Muscle of leg (tissue), 11 donors: ENCODE results near the gene IGF2BP3. TPM values are rescaled to one million over a fixed set of nuclear protein-coding genes. Genes with fewer than 3 reads are reported as not detected.

Experiments used
- DNase-seq: peaks from one replicate; pipeline ENCODE4 v3.0.0; 2013
- H3K27ac ChIP-seq: one replicate; pipeline ENCODE4 v1.5.1; 2013; ENCODE audit warnings: mild to moderate bottlenecking, low read length, control low read depth
- H3K27me3 ChIP-seq: one replicate; pipeline ENCODE4 v1.6.1; 2013; ENCODE audit warnings: low read length; ENCODE audit not compliant: control insufficient read depth, insufficient read depth
- H3K36me3 ChIP-seq: one replicate; pipeline ENCODE4 v1.6.1; 2013; ENCODE audit warnings: low read length; ENCODE audit not compliant: control insufficient read depth, insufficient read depth
- H3K4me1 ChIP-seq: one replicate; pipeline ENCODE4 v1.6.1; 2013; ENCODE audit warnings: low read length; ENCODE audit not compliant: control insufficient read depth, insufficient read depth
- H3K4me3 ChIP-seq: one replicate; pipeline ENCODE4 v1.5.1; 2013; ENCODE audit warnings: low read length, control low read depth
- H3K9me3 ChIP-seq: replicated peaks from 2 replicates; pipeline ENCODE4 v1.6.1; 2013; ENCODE audit warnings: low read depth, low read length; ENCODE audit not compliant: control insufficient read depth
- WGBS: methylation state at CpG from one replicate; pipeline ENCODE4 v1.1.5; 2013; ENCODE audit warnings: missing lambda C conversion rate; ENCODE audit not compliant: insufficient coverage; 5-methylcytosine and 5-hydroxymethylcytosine counted together
- polyA plus RNA-seq, 8 donors: library from polyadenylated mRNA; unstranded; fragments of 120-200 nt; gene quantifications; one replicate each; pipeline versions ENCODE4 v1.2.1 to v1.2.3, GENCODE V29; 2013; ENCODE audit warnings: inconsistent platforms in 1 of 8, low replicate concordance in 1 of 8; ENCODE audit not compliant: insufficient read length in 8 of 8, insufficient read depth in 1 of 8
- total RNA-seq: library from RNA; stranded (reverse); fragments of 120-200 nt; gene quantifications from one replicate; pipeline ENCODE4 v1.2.4, GENCODE V29; 2013

Gene IGF2BP3
- total and polyA plus RNA-seq, 9 donors, result 26.2 to 39.2 (median 31.5) TPM

DNA sequence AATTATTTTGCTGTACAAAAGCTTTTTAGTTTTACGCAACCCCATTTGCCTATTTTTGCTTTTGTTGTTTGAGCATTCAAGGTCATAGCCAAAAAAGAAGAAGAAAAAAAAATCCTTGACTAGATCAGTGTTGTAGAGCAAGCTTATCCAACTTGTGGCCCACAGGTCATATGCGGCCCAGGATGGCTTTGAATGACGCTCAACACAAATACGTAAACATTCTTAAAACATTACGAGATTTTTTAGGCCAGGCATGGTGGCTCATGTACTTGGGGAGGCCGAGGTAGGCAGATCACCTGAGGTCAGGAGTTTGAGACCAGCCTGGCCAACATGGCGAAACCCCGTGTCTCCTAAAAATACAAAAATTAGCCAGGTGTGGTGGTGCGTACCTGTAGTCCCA lies 179.3 kb downstream of the IGF2BP3 start:
- Histone ChIP-seq H3K4me1 (peaks cover 6% of the 10 kb centered on the region), H3K27ac (no peak overlapping the region), H3K4me3 (no peak overlapping the region), H3K36me3 (no peaks in the 10 kb centered on the region), H3K9me3 (no peaks in the 10 kb centered on the region), H3K27me3 (no peaks in the 10 kb centered on the region)
- WGBS, result 91% methylated on average over 3 of the region's 9 CpGs
- DNase-seq, result no peak

- Histone ChIP-seq H3K36me3 (no peaks in the 10 kb centered on the region), H3K4me1 (peaks cover 3% of the 10 kb centered on the region), H3K9me3 (no peaks in the 10 kb centered on the region), H3K27me3 (no peaks in the 10 kb centered on the region), H3K27ac (no peak overlapping the region), H3K4me3 (no peak overlapping the region)
- no peak for DNase-seq
- WGBS, result 80% methylated on average over 1 of the region's 5 CpGs
Measured at GRCh38 chr7:23287612-23288011, 182.7 kb downstream of the IGF2BP3 start.

DNA sequence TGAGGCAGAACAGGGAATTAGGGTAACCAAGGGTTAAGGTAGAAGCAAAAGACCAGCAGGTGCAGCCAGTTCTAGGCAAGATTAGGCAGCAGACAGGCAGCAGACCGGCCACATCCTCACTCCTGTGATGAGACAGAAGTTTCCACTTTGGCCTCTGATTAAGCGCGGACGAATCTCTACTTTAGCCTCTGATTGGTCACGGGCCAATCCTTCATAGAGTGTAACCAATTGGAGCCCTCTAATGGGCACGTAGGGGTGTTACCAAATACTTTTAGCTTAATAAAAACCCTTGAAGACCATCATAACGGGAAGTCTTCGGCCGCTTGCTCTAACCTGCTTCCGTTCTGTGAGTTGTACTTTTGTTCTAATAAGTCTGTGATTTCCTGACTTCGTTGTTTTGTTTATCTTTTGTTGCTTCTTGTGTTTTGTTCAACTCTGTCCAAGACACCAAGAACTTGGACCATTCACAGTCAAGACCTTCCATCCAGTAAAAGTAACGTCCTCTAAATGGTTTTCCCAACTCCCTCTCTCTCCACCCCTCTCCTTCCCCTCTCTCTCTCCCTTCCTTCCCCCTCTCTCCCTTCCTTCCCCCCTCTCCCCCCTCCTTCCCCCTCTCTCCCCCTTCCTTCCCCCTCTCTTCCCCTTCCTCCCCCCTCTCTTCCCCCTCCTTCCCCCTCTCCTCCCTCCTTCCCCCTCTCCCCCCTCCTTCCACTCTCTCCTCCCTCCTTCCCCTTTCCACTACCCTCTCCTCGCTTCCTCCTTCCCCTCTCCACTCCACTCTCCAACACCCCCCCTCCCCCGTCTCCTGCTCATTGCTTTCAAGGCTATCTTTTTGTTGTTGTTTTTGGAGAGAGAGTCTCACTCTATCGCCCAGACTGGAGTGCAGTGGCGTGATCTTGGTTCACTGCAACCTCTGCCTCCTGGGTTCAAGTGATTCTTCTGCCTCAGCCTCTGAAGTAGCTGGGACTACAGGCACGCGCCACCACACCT lies 184.3 kb downstream of the IGF2BP3 start:
- WGBS, result 57% methylated on average over 1 of the region's 18 CpGs
- H3K4me1 ChIP-seq, result peaks cover 3% of the 10 kb centered on the region
- peak overlapping the region; percentile 71 for H3K27ac ChIP-seq
- H3K9me3 ChIP-seq, result no peaks in the 10 kb centered on the region
- H3K4me3 ChIP-seq, result peak overlapping the region; percentile 21
- DNase-seq, result peak; percentile 72
- H3K27me3 ChIP-seq, result no peaks in the 10 kb centered on the region
- H3K36me3 ChIP-seq, result no peaks in the 10 kb centered on the region

- Histone ChIP-seq H3K4me1 (peaks cover 3% of the 10 kb centered on the region), H3K4me3 (no peak overlapping the region), H3K27ac (peak overlapping the region; percentile 74), H3K9me3 (no peaks in the 10 kb centered on the region), H3K36me3 (no peaks in the 10 kb centered on the region), H3K27me3 (no peaks in the 10 kb centered on the region)
- peak; percentile 68 for DNase-seq
- 83% methylated on average over 2 of the region's 2 CpGs for WGBS
Measured at GRCh38 chr7:23284871-23285270, 185.4 kb downstream of the IGF2BP3 start.

- Histone ChIP-seq H3K9me3 (no peaks in the 10 kb centered on the region), H3K27me3 (no peaks in the 10 kb centered on the region), H3K4me3 (no peak overlapping the region), H3K27ac (no peak overlapping the region), H3K36me3 (no peaks in the 10 kb centered on the region), H3K4me1 (peaks cover 3% of the 10 kb centered on the region)
- no CpG with 5 or more reads among the region's 4 CpGs for WGBS
- no peak for DNase-seq
Measured at GRCh38 chr7:23283086-23283485, 187.2 kb downstream of the IGF2BP3 start.

GRCh38 chr7:23279819-23280525 lies 190.3 kb downstream of the IGF2BP3 start:
- Histone ChIP-seq H3K9me3 (no peaks in the 10 kb centered on the region), H3K27me3 (no peaks in the 10 kb centered on the region), H3K27ac (peak overlapping the region; percentile 20), H3K36me3 (no peaks in the 10 kb centered on the region), H3K4me3 (no peak overlapping the region), H3K4me1 (peaks cover 9% of the 10 kb centered on the region)
- DNase-seq, result no peak
- no CpG with 5 or more reads among the region's 2 CpGs for WGBS

GRCh38 chr7:23277359-23277989 lies 192.8 kb downstream of the IGF2BP3 start:
- Histone ChIP-seq H3K9me3 (no peaks in the 10 kb centered on the region), H3K36me3 (no peaks in the 10 kb centered on the region), H3K27me3 (no peaks in the 10 kb centered on the region), H3K27ac (no peak overlapping the region), H3K4me1 (peaks cover 9% of the 10 kb centered on the region), H3K4me3 (no peak overlapping the region)
- WGBS, result 0% methylated on average over 1 of the region's 6 CpGs
- peak; percentile 81 for DNase-seq

GRCh38 chr7:23276947-23277346 lies 193.3 kb downstream of the IGF2BP3 start:
- Histone ChIP-seq H3K9me3 (no peaks in the 10 kb centered on the region), H3K27me3 (no peaks in the 10 kb centered on the region), H3K4me3 (no peak overlapping the region), H3K36me3 (no peaks in the 10 kb centered on the region), H3K27ac (no peak overlapping the region), H3K4me1 (peaks cover 9% of the 10 kb centered on the region)
- DNase-seq, result no peak
- WGBS, result no CpG with 5 or more reads among the region's 3 CpGs

GRCh38 chr7:23276376-23276775 lies 193.9 kb downstream of the IGF2BP3 start:
- Histone ChIP-seq H3K9me3 (no peaks in the 10 kb centered on the region), H3K36me3 (no peaks in the 10 kb centered on the region), H3K27me3 (no peaks in the 10 kb centered on the region), H3K27ac (peak overlapping the region; percentile 42), H3K4me1 (peaks cover 9% of the 10 kb centered on the region), H3K4me3 (no peak overlapping the region)
- no peak for DNase-seq
- no CpG with 5 or more reads among the region's 5 CpGs for WGBS

GRCh38 chr7:23275912-23276311 lies 194.4 kb downstream of the IGF2BP3 start:
- Histone ChIP-seq H3K36me3 (no peaks in the 10 kb centered on the region), H3K27ac (peak overlapping the region; percentile 42), H3K4me1 (peaks cover 9% of the 10 kb centered on the region), H3K27me3 (no peaks in the 10 kb centered on the region), H3K4me3 (no peak overlapping the region), H3K9me3 (no peaks in the 10 kb centered on the region)
- peak; percentile 54 for DNase-seq
- WGBS, result no CpG with 5 or more reads among the region's 5 CpGs
